ENCODE data around the gene KCNC4.

The KCNC4 gene

GRCh38 chr1:110215621-110216515 lies 5.8 kb downstream of the KCNC4 start:
- no peak for TF ChIP-seq POLR2AphosphoS5 (IDR thresholded peaks at IDR 0.05; ENCODE audit: low read depth)
- TF ChIP-seq CTCF (IDR thresholded peaks at IDR 0.05; ENCODE audit: insufficient read depth, low read length): no peak
- TF ChIP-seq REST (IDR thresholded peaks at IDR 0.05; ENCODE audit: insufficient replicate concordance, low read depth): no peak
- no peak for TF ChIP-seq SPI1 (IDR thresholded peaks at IDR 0.05; ENCODE audit: borderline replicate concordance, low read depth)
- TF ChIP-seq GABPA (IDR thresholded peaks at IDR 0.05; ENCODE audit: low read depth): no peak
- Histone ChIP-seq H3K27ac (replicated peaks) (no peak overlapping the region), H3K4me3 (replicated peaks; ENCODE audit: insufficient read depth, low read length) (no peak overlapping the region), H3K27me3 (ENCODE audit: insufficient read depth, poor library complexity, severe bottlenecking) (peaks cover 4% of the 10 kb centered on the region)
- no peak for DNase-seq (ENCODE audit: low read depth in 1 of 2, low spot score in 1 of 2)

GRCh38 chr1:110216844-110217444 lies 6.8 kb downstream of the KCNC4 start:
- no peak overlapping the region for H3K27ac ChIP-seq (replicated peaks)
- TF ChIP-seq CTCF (IDR thresholded peaks at IDR 0.05; ENCODE audit: insufficient read depth, low read length) (no peak), GABPA (IDR thresholded peaks at IDR 0.05; ENCODE audit: low read depth) (no peak), POLR2AphosphoS5 (IDR thresholded peaks at IDR 0.05; ENCODE audit: low read depth) (no peak)
- no peak overlapping the region for H3K4me3 ChIP-seq (replicated peaks; ENCODE audit: insufficient read depth, low read length)
- no peak for DNase-seq (ENCODE audit: low read depth in 1 of 2, low spot score in 1 of 2)
- no peaks in the 10 kb centered on the region for H3K27me3 ChIP-seq (ENCODE audit: insufficient read depth, poor library complexity, severe bottlenecking)

- Histone ChIP-seq H3K4me3 (replicated peaks; ENCODE audit: insufficient read depth, low read length) (no peak overlapping the region), H3K27ac (replicated peaks) (no peak overlapping the region), H3K27me3 (ENCODE audit: insufficient read depth, poor library complexity, severe bottlenecking) (no peaks in the 10 kb centered on the region)
- DNase-seq (ENCODE audit: low read depth in 1 of 2, low spot score in 1 of 2): no peak
- TF ChIP-seq REST (IDR thresholded peaks at IDR 0.05; ENCODE audit: insufficient replicate concordance, low read depth) (no peak), SPI1 (IDR thresholded peaks at IDR 0.05; ENCODE audit: borderline replicate concordance, low read depth) (no peak), CTCF (IDR thresholded peaks at IDR 0.05; ENCODE audit: insufficient read depth, low read length) (no peak), GABPA (IDR thresholded peaks at IDR 0.05; ENCODE audit: low read depth) (no peak), POLR2AphosphoS5 (IDR thresholded peaks at IDR 0.05; ENCODE audit: low read depth) (no peak)
These were observed 8.0 kb downstream of the KCNC4 start for GRCh38 chr1:110218137-110218536.
